Astrocyte (in vitro differentiated cells and primary cell): ENCODE data around the gene TFEC. TPM values are rescaled to one million over a fixed set of nuclear protein-coding genes. Genes with fewer than 3 reads are reported as not detected.

Experiments used
- DNase-seq: peaks from one replicate; pipeline ENCODE4 v3.0.0-alpha.2; 2010; ENCODE audit warnings: low read depth
- FAIRE-seq: peaks from 2 replicates; lab custom pipeline; 2011; peaks lifted over from hg19 to GRCh38; lab: Jason Lieb, UNC
- H2AFZ ChIP-seq: 2 replicates; pipeline ENCODE4 v1.6.0; 2012; ENCODE audit warnings: low read depth, low read length, inconsistent platforms
- H3K27ac ChIP-seq: 2 replicates; pipeline ENCODE4 v1.5.1; 2011; ENCODE audit warnings: low read depth, low read length, inconsistent platforms
- H3K27me3 ChIP-seq: 2 replicates; pipeline ENCODE4 v1.6.0; 2011; ENCODE audit warnings: low read length, inconsistent platforms; ENCODE audit not compliant: insufficient read depth
- H3K36me3 ChIP-seq: 2 replicates; pipeline ENCODE4 v1.5.1; 2011; ENCODE audit warnings: low read length, inconsistent platforms; ENCODE audit not compliant: insufficient read depth
- H3K4me1 ChIP-seq: 2 replicates; pipeline ENCODE4 v1.5.1; 2011; ENCODE audit warnings: low read length, inconsistent platforms; ENCODE audit not compliant: insufficient read depth
- H3K4me2 ChIP-seq: 2 replicates; pipeline ENCODE4 v1.6.0; 2012; ENCODE audit warnings: low read length, inconsistent platforms
- H3K4me3 ChIP-seq: 2 replicates; pipeline ENCODE4 v1.5.1; 2011; ENCODE audit warnings: low read depth, mild to moderate bottlenecking, low read length, inconsistent platforms; ENCODE audit not compliant: insufficient read depth
- H3K79me2 ChIP-seq: 2 replicates; pipeline ENCODE4 v1.6.0; 2012; ENCODE audit warnings: mild to moderate bottlenecking, low read length, inconsistent platforms; ENCODE audit not compliant: insufficient read depth
- H3K9ac ChIP-seq: 2 replicates; pipeline ENCODE4 v1.6.0; 2012; ENCODE audit warnings: mild to moderate bottlenecking, low read length, inconsistent platforms
- H3K9me3 ChIP-seq: 2 replicates; pipeline ENCODE4 v1.5.1; 2012; ENCODE audit warnings: low read depth, mild to moderate bottlenecking, low read length, inconsistent platforms; ENCODE audit not compliant: insufficient read depth
- H4K20me1 ChIP-seq: 2 replicates; pipeline ENCODE4 v1.6.0; 2012; ENCODE audit warnings: low read length, inconsistent platforms; ENCODE audit not compliant: insufficient read depth
- H3K27ac Mint-ChIP-seq: one replicate; pipeline ENCODE4 v1.8.0; 2021; ENCODE audit warnings: mild to moderate bottlenecking, mixed read lengths; ENCODE audit not compliant: unreplicated experiment
- H3K27me3 Mint-ChIP-seq: one replicate; pipeline ENCODE4 v1.8.0; 2021; ENCODE audit warnings: low read depth, mixed read lengths; ENCODE audit not compliant: unreplicated experiment
- H3K36me3 Mint-ChIP-seq: one replicate; pipeline ENCODE4 v1.8.0; 2021; ENCODE audit warnings: low read depth, mixed read lengths; ENCODE audit not compliant: unreplicated experiment
- H3K4me1 Mint-ChIP-seq: one replicate; pipeline ENCODE4 v1.8.0; 2021; ENCODE audit warnings: low read depth, mixed read lengths; ENCODE audit not compliant: unreplicated experiment
- H3K4me3 Mint-ChIP-seq: one replicate; pipeline ENCODE4 v1.8.0; 2021; ENCODE audit warnings: mild to moderate bottlenecking, moderate library complexity, mixed read lengths; ENCODE audit not compliant: unreplicated experiment
- H3K9me3 Mint-ChIP-seq: one replicate; pipeline ENCODE4 v1.8.0; 2021; ENCODE audit warnings: mild to moderate bottlenecking, mixed read lengths; ENCODE audit not compliant: unreplicated experiment
- EZH2 ChIP-seq: IDR thresholded peaks from 2 replicates; pipeline ENCODE4 v1.6.1; 2012; ENCODE audit warnings: mild to moderate bottlenecking, low read length, inconsistent platforms; ENCODE audit not compliant: insufficient read depth
- total RNA-seq: library from RNA; stranded (reverse); gene quantifications from 2 replicates; pipeline ENCODE4 v1.2.1, GENCODE V29; 2021
- TF ChIP-seq, protein P1 (sequence below): IDR thresholded peaks from 2 replicates; pipeline ENCODE4 v1.5.1; 2011; ENCODE audit warnings: low read depth, mild to moderate bottlenecking, inconsistent platforms, low read length, moderate library complexity; ENCODE audit not compliant: insufficient read depth

Gene TFEC
- total RNA-seq, 1 donor from 2014 or later, result 1.8 TPM

- H3K36me3 Mint-ChIP-seq, result no peaks in the 10 kb centered on the region
- no peak overlapping the region for H3K27ac Mint-ChIP-seq
- no peak overlapping the region for H2AFZ ChIP-seq
- H3K4me2 ChIP-seq, result no peak overlapping the region
- no peak for FAIRE-seq
- no peaks in the 10 kb centered on the region for H3K36me3 ChIP-seq
- no peak overlapping the region for H3K4me3 ChIP-seq
- H3K9ac ChIP-seq, result no peak overlapping the region
- H3K27me3 ChIP-seq, result no peaks in the 10 kb centered on the region
- H3K4me3 Mint-ChIP-seq, result no peak overlapping the region
- H3K9me3 ChIP-seq, result no peaks in the 10 kb centered on the region
- no peaks in the 10 kb centered on the region for H4K20me1 ChIP-seq
- TF ChIP-seq EZH2, result no peak
- TF ChIP-seq, protein P1, sequence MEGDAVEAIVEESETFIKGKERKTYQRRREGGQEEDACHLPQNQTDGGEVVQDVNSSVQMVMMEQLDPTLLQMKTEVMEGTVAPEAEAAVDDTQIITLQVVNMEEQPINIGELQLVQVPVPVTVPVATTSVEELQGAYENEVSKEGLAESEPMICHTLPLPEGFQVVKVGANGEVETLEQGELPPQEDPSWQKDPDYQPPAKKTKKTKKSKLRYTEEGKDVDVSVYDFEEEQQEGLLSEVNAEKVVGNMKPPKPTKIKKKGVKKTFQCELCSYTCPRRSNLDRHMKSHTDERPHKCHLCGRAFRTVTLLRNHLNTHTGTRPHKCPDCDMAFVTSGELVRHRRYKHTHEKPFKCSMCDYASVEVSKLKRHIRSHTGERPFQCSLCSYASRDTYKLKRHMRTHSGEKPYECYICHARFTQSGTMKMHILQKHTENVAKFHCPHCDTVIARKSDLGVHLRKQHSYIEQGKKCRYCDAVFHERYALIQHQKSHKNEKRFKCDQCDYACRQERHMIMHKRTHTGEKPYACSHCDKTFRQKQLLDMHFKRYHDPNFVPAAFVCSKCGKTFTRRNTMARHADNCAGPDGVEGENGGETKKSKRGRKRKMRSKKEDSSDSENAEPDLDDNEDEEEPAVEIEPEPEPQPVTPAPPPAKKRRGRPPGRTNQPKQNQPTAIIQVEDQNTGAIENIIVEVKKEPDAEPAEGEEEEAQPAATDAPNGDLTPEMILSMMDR, result no peak
- H3K79me2 ChIP-seq, result no peaks in the 10 kb centered on the region
- H3K4me1 ChIP-seq, result no peaks in the 10 kb centered on the region
- no peak overlapping the region for H3K27ac ChIP-seq
- H3K9me3 Mint-ChIP-seq, result peaks cover 3% of the 10 kb centered on the region
- no peaks in the 10 kb centered on the region for H3K27me3 Mint-ChIP-seq
- no peaks in the 10 kb centered on the region for H3K4me1 Mint-ChIP-seq
- DNase-seq, result no peak
Measured at GRCh38 chr7:115997221-115997620, 33.3 kb downstream of the TFEC start.

GRCh38 chr7:115995701-115996100 lies 34.9 kb downstream of the TFEC start:
- H3K9me3 ChIP-seq, result no peaks in the 10 kb centered on the region
- no peak for FAIRE-seq
- TF ChIP-seq, protein P1, result no peak
- TF ChIP-seq EZH2, result no peak
- no peak overlapping the region for H3K4me3 ChIP-seq
- H3K79me2 ChIP-seq, result no peaks in the 10 kb centered on the region
- H3K4me2 ChIP-seq, result no peak overlapping the region
- no peaks in the 10 kb centered on the region for H3K36me3 ChIP-seq
- H3K4me1 ChIP-seq, result no peaks in the 10 kb centered on the region
- H3K27me3 ChIP-seq, result no peaks in the 10 kb centered on the region
- H3K27ac ChIP-seq, result no peak overlapping the region
- Mint-ChIP-seq H3K9me3 (peaks cover 5% of the 10 kb centered on the region), H3K27me3 (peaks cover 5% of the 10 kb centered on the region), H3K36me3 (no peaks in the 10 kb centered on the region), H3K27ac (no peak overlapping the region), H3K4me1 (no peaks in the 10 kb centered on the region), H3K4me3 (no peak overlapping the region)
- no peak for DNase-seq
- no peaks in the 10 kb centered on the region for H4K20me1 ChIP-seq
- no peak overlapping the region for H3K9ac ChIP-seq
- H2AFZ ChIP-seq, result no peak overlapping the region

- Mint-ChIP-seq H3K36me3 (no peaks in the 10 kb centered on the region), H3K9me3 (peaks cover 2% of the 10 kb centered on the region), H3K4me3 (no peak overlapping the region)
Measured at GRCh38 chr7:115988401-115988800, 42.2 kb downstream of the TFEC start.

More at GRCh38 chr7:115988401-115988800, 42.2 kb downstream of the TFEC start:
- H3K79me2 ChIP-seq, result no peaks in the 10 kb centered on the region
- H3K27ac Mint-ChIP-seq, result no peak overlapping the region
- H3K4me2 ChIP-seq, result no peak overlapping the region
- no peak overlapping the region for H3K4me3 ChIP-seq
- H3K36me3 ChIP-seq, result no peaks in the 10 kb centered on the region
- H3K4me1 Mint-ChIP-seq, result no peaks in the 10 kb centered on the region
- no peak for FAIRE-seq
- no peaks in the 10 kb centered on the region for H3K9me3 ChIP-seq
- DNase-seq, result no peak
- H3K27me3 Mint-ChIP-seq, result peaks cover 5% of the 10 kb centered on the region
- TF ChIP-seq, protein P1, result no peak
- TF ChIP-seq EZH2, result no peak
- no peaks in the 10 kb centered on the region for H4K20me1 ChIP-seq
- no peak overlapping the region for H3K9ac ChIP-seq
- H3K4me1 ChIP-seq, result no peaks in the 10 kb centered on the region
- H3K27ac ChIP-seq, result no peak overlapping the region
- no peak overlapping the region for H2AFZ ChIP-seq
- no peaks in the 10 kb centered on the region for H3K27me3 ChIP-seq
